Lung (tissue), 12 donors: ENCODE data around the gene ABCD2. TPM values are rescaled to one million over a fixed set of nuclear protein-coding genes. Genes with fewer than 3 reads are reported as not detected.
A peak's percentile ranks its signal among the peaks of the same experiment; 100 is the strongest.

ENCODE experiments used
- ATAC-seq: fragments of 200-7000 bp; cut with Tn5 transposase; one replicate; pipeline ENCODE4 v1.9.1; 2020; ENCODE audit warnings: moderate number of reproducible peaks; ENCODE audit not compliant: insufficient read depth, low FRiP score
- DNase-seq, 3 donors: peaks; one replicate each; pipeline ENCODE4 v3.0.0-alpha.2; 2013 to 2017
- H3K27ac ChIP-seq, 2 donors: one replicate each; pipeline ENCODE4 v1.5.1; 2013; ENCODE audit warnings: mild to moderate bottlenecking in 2 of 2, moderate library complexity in 2 of 2, control low read depth in 1 of 2, inconsistent platforms in 1 of 2, low read depth in 1 of 2, low read length in 1 of 2
- H3K27me3 ChIP-seq, 3 donors: one replicate each; pipeline ENCODE4 v1.5.1; 2013; ENCODE audit warnings: low read length in 2 of 3; ENCODE audit not compliant: control insufficient read depth in 3 of 3, insufficient read depth in 3 of 3
- H3K36me3 ChIP-seq, 4 donors: one replicate each; pipeline ENCODE4 v1.5.1; 2013; ENCODE audit warnings: low read length in 4 of 4, mild to moderate bottlenecking in 1 of 4, moderate library complexity in 1 of 4; ENCODE audit not compliant: control insufficient read depth in 4 of 4, insufficient read depth in 4 of 4
- H3K4me1 ChIP-seq, 5 donors: one replicate each; pipeline ENCODE4 v1.5.1; 2013; ENCODE audit warnings: low read length in 5 of 5, mild to moderate bottlenecking in 2 of 5, moderate library complexity in 1 of 5; ENCODE audit not compliant: control insufficient read depth in 5 of 5, insufficient read depth in 5 of 5
- H3K4me3 ChIP-seq: one replicate; pipeline ENCODE4 v1.5.1; 2013; ENCODE audit warnings: mild to moderate bottlenecking, control low read depth, moderate library complexity
- H3K9ac ChIP-seq, 2 donors: one replicate each; pipeline ENCODE4 v1.5.1; 2013; ENCODE audit warnings: low read length in 2 of 2, control low read depth in 1 of 2; ENCODE audit not compliant: insufficient read depth in 1 of 2
- H3K9me3 ChIP-seq, 4 donors: one replicate each; pipeline ENCODE4 v1.5.1; 2013; ENCODE audit warnings: low read length in 3 of 4, mild to moderate bottlenecking in 1 of 4, moderate library complexity in 1 of 4; ENCODE audit not compliant: control insufficient read depth in 4 of 4, insufficient read depth in 3 of 4
- WGBS, 2 donors: extraction: QIAGEN DNeasy Blood & Tissue Kit; methylation state at CpG; one replicate each; pipeline ENCODE4 v1.1.7; 2013; 5-methylcytosine and 5-hydroxymethylcytosine counted together
- polyA plus RNA-seq, 2 donors: library from polyadenylated mRNA; stranded (reverse); fragments of 200-250 nt; gene quantifications; one replicate each; pipeline ENCODE4 v1.2.1, GENCODE V29; 2013
- total RNA-seq, 2 donors: library from RNA; depleted of rRNA in 1 of 2; stranded (reverse); fragments of >200 nt in 1 of 2; gene quantifications; one replicate each; pipeline ENCODE4 v1.2.1, GENCODE V29; 2014 to 2021
- TF ChIP-seq, protein P1 (sequence below): IDR thresholded peaks from 2 replicates; pipeline ENCODE4 v1.5.1; 2012; ENCODE audit warnings: mild to moderate bottlenecking; ENCODE audit errors: control extremely low read depth, extremely low read depth
- donor health status: control.
- donor health status: control.
- donor health status: Bipolar disorder and iron deficiency.
- donor health status: healthy.
- donor health status: DM: yes; HTN: yes; CAD: no.

Gene ABCD2
- total and polyA plus RNA-seq, 4 donors, result 0.13 to 1.1 (median 0.47) TPM

DNA sequence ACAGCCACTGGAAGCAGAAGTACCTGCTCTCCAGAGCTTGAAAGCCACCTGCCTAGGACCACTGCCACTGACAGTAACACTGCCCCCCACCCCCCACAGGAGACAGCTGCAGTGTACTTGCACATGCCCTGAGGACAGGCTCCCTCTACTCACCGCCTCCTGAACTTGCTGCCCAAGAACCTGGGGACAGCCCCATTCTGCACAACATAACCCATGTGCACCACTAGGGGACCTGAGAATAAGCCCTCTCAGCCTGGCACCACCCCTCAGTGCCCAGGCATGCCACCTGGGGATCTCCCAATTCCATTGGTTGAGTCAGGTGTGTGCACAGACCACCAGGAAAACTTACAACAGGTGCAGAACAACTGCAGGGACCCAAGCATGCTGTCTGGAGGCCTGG is 109.6 kb downstream of the ABCD2 start:
- Histone ChIP-seq H3K9ac (no peak overlapping the region), H3K27me3 (no peaks in the 10 kb centered on the region), H3K27ac (no peak overlapping the region), H3K36me3 (no peaks in the 10 kb centered on the region), H3K4me1 (no peaks in the 10 kb centered on the region), H3K9me3 (peaks cover 0 to 7% (median 2%) of the 10 kb centered on the region in 4 donors), H3K4me3 (no peak overlapping the region)
- TF ChIP-seq, protein P1, sequence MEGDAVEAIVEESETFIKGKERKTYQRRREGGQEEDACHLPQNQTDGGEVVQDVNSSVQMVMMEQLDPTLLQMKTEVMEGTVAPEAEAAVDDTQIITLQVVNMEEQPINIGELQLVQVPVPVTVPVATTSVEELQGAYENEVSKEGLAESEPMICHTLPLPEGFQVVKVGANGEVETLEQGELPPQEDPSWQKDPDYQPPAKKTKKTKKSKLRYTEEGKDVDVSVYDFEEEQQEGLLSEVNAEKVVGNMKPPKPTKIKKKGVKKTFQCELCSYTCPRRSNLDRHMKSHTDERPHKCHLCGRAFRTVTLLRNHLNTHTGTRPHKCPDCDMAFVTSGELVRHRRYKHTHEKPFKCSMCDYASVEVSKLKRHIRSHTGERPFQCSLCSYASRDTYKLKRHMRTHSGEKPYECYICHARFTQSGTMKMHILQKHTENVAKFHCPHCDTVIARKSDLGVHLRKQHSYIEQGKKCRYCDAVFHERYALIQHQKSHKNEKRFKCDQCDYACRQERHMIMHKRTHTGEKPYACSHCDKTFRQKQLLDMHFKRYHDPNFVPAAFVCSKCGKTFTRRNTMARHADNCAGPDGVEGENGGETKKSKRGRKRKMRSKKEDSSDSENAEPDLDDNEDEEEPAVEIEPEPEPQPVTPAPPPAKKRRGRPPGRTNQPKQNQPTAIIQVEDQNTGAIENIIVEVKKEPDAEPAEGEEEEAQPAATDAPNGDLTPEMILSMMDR, result no peak
- DNase-seq, result no peak
- ATAC-seq, result no peak
- 98 to 100% methylated on average over 1 of the region's 1 CpG for WGBS, 2 donors

DNA sequence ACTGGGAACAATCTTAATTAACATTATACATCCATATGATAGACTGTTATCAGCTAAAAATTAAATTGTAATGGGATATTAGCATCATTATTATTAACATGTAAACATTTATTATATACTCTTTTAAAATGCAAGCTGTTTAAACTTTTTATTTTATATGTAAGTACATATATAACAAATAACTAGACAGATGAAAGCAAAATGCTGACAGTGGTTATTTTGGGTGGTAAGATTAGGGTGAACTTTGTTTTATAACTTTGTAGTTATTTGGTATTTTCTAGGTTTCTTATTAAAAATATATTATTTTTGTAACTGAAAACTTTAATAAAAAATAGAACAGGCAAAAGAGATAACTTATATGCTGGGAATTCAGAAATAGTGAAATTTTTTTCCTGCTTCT is 114.0 kb downstream of the ABCD2 start:
- peaks cover 0 to 6% (median under 1%) of the 10 kb centered on the region in 4 donors for H3K9me3 ChIP-seq
- no peaks in the 10 kb centered on the region for H3K27me3 ChIP-seq
- H3K4me1 ChIP-seq, result peaks cover 0 to 4% (median 0%) of the 10 kb centered on the region in 5 donors
- ATAC-seq (no peak), DNase-seq (no peak)
- H3K4me3 ChIP-seq, result no peak overlapping the region
- TF ChIP-seq, protein P1, result no peak
- no peak overlapping the region for H3K9ac ChIP-seq
- H3K36me3 ChIP-seq, result no peaks in the 10 kb centered on the region
- no peak overlapping the region for H3K27ac ChIP-seq

DNA sequence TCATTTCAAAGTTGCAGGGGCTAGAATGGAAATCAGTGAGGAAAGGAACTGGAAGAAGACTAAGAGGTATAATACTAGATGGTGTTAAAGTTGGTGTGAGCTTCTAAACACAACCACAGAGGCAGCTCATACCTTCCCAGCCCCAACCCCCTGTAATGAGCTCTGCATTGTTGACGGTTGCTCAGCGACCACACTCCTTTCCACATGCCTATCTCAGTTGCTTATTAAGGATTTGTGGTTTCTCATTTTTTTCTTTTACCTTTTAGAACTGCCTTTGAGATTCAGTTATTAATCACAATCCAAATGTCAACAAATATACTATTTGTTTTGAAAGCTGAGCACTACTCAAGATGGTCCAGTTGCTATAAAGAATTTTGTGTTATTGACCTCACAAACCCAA is 114.6 kb downstream of the ABCD2 start:
- Histone ChIP-seq H3K4me3 (no peak overlapping the region), H3K9ac (no peak overlapping the region), H3K4me1 (peaks cover 0 to 4% (median 0%) of the 10 kb centered on the region in 5 donors), H3K27ac (no peak overlapping the region), H3K9me3 (peaks cover 0 to 5% (median 0%) of the 10 kb centered on the region in 4 donors), H3K36me3 (no peaks in the 10 kb centered on the region), H3K27me3 (no peaks in the 10 kb centered on the region)
- DNase-seq (peak in 1 of 3 donors; percentile 3), ATAC-seq (no peak)
- 57 to 70% methylated on average over 2 of the region's 2 CpGs for WGBS, 2 donors
- TF ChIP-seq, protein P1, result no peak

DNA sequence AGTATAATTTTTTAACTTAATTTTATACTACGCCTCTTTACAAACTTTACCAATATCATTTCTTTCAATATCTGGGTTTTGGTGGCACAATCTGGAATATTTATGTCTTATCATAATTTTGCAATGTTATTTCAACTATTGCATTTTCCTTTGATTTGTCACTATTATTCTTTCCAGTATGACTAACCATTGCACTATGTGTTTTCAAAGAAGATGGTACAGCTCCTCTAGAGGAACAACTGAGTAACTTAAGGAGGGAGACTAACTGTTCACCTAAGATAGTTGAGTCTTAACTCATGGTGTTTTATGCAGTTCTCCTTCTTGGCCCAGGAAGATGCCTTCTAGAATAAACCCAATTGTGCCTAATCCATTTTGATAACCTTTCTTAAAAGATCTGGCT is 116.2 kb downstream of the ABCD2 start:
- 97 to 98% methylated on average over 1 of the region's 1 CpG for WGBS, 2 donors
- H3K27ac ChIP-seq, result no peak overlapping the region
- H3K9ac ChIP-seq, result no peak overlapping the region
- H3K27me3 ChIP-seq, result no peaks in the 10 kb centered on the region
- DNase-seq, result no peak
- H3K4me3 ChIP-seq, result no peak overlapping the region
- peaks cover 0 to 4% (median 0%) of the 10 kb centered on the region in 5 donors for H3K4me1 ChIP-seq
- no peak for ATAC-seq
- H3K36me3 ChIP-seq, result no peaks in the 10 kb centered on the region
- no peaks in the 10 kb centered on the region for H3K9me3 ChIP-seq
- TF ChIP-seq, protein P1, result no peak
